NCI-H2081 treated with DMSO at 0.1 percent for 48 hours (cell line): Measurements from ENCODE around the gene F10.

Experiments used
- DNase-seq: peaks from one replicate; lab custom pipeline; 2025; lab: John Stamatoyannopoulos, UW

F10 gene

GRCh38 chr13:113138792-113139551, 16.4 kb downstream of the F10 start:
- no peak for DNase-seq

GRCh38 chr13:113139577-113139976, 17.0 kb downstream of the F10 start:
- no peak for DNase-seq

- DNase-seq = no peak
These were observed 18.3 kb downstream of the F10 start for GRCh38 chr13:113140677-113141600.

- no peak for DNase-seq
These were observed 19.0 kb downstream of the F10 start for GRCh38 chr13:113141601-113141970.

- no peak for DNase-seq
These were observed 20.3 kb downstream of the F10 start for GRCh38 chr13:113142876-113143275.

GRCh38 chr13:113143466-113144254, 21.1 kb downstream of the F10 start:
- DNase-seq = no peak

GRCh38 chr13:113144255-113144629, 21.6 kb downstream of the F10 start:
- DNase-seq = no peak

- no peak for DNase-seq
These were observed 22.9 kb downstream of the F10 start for GRCh38 chr13:113145496-113145895.

GRCh38 chr13:113145911-113146598, 23.5 kb downstream of the F10 start:
- no peak for DNase-seq

GRCh38 chr13:113146750-113147149, 24.2 kb downstream of the F10 start:
- no peak for DNase-seq

- DNase-seq = no peak
These were observed 24.6 kb downstream of the F10 start for GRCh38 chr13:113147206-113147605.

GRCh38 chr13:113148407-113148806, 25.8 kb downstream of the F10 start:
- DNase-seq = no peak

- DNase-seq = no peak
These were observed 26.4 kb downstream of the F10 start for GRCh38 chr13:113148940-113149503.

GRCh38 chr13:113149711-113150549, 27.3 kb downstream of the F10 start:
- DNase-seq = no peak

- DNase-seq = no peak
These were observed 28.2 kb downstream of the F10 start for GRCh38 chr13:113150550-113151365.

GRCh38 chr13:113151745-113152690, 29.4 kb downstream of the F10 start:
- no peak for DNase-seq

GRCh38 chr13:113152691-113152983, 30.0 kb downstream of the F10 start:
- DNase-seq = no peak

GRCh38 chr13:113152984-113153809, 30.6 kb downstream of the F10 start:
- DNase-seq = no peak
